GM12878 (cell line): ENCODE results near the gene N4BP3.

Experiments used
- CHD2 ChIP-seq: IDR thresholded peaks from 2 replicates; pipeline ENCODE4 v1.6.1; 2011; ENCODE audit warnings: low read depth, low read length, improper control_type of control experiment, borderline replicate concordance
- CTCF ChIP-seq, 3 experiments: IDR thresholded peaks in 2 of 3; conservative IDR thresholded peaks in 1 of 3; 2 replicates each; pipeline ENCODE4 v1.5.1; 2011; ENCODE audit warnings: low read depth in 3 of 3, low read length in 3 of 3, mild to moderate bottlenecking in 3 of 3, control low read depth in 2 of 3, moderate library complexity in 2 of 3, inconsistent platforms in 1 of 3, mixed read lengths in 1 of 3; ENCODE audit not compliant: control insufficient read depth in 2 of 3, insufficient read depth in 1 of 3; ENCODE audit errors: extremely low read depth in 1 of 3
- EZH2 ChIP-seq: IDR thresholded peaks from 2 replicates; pipeline ENCODE4 v1.6.1; 2012; ENCODE audit warnings: low read depth, mild to moderate bottlenecking, control low read depth, inconsistent platforms, low read length, borderline replicate concordance; ENCODE audit not compliant: control insufficient read depth
- JUND ChIP-seq: IDR thresholded peaks from 2 replicates; pipeline ENCODE4 v1.6.1; 2012; ENCODE audit warnings: low read depth, mild to moderate bottlenecking, low read length, improper control_type of control experiment, moderate library complexity
- MAX ChIP-seq: IDR thresholded peaks from 2 replicates; pipeline ENCODE4 v1.6.1; 2012; ENCODE audit warnings: low read depth, low read length, improper control_type of control experiment
- MXI1 ChIP-seq: fragments of 150-350 bp; IDR thresholded peaks from 2 replicates; pipeline ENCODE4 v1.6.1; 2011; ENCODE audit warnings: low read depth, mild to moderate bottlenecking, inconsistent platforms, low read length, improper control_type of control experiment
- NR2C2 ChIP-seq: IDR thresholded peaks from 2 replicates; pipeline ENCODE4 v1.6.1; 2011; ENCODE audit warnings: borderline replicate concordance, low read depth; ENCODE audit not compliant: control insufficient read depth, insufficient read length
- POLR2A ChIP-seq: IDR thresholded peaks from 2 replicates; pipeline ENCODE4 v1.6.1; 2011; ENCODE audit warnings: low read depth, mild to moderate bottlenecking, low read length
- RFX5 ChIP-seq: IDR thresholded peaks from 2 replicates; pipeline ENCODE4 v1.6.1; 2011; ENCODE audit warnings: low read depth, low read length, improper control_type of control experiment
- ZBTB33 ChIP-seq: fragments of 450-650 bp; IDR thresholded peaks from 2 replicates; pipeline ENCODE4 v1.6.1; 2017; ENCODE audit warnings: mild to moderate bottlenecking
- ZNF274 ChIP-seq: IDR thresholded peaks from one replicate; pipeline ENCODE4 v1.8.0; 2011; ENCODE audit not compliant: insufficient read length, insufficient read depth

- TF ChIP-seq POLR2A, result no peak
- no peak for TF ChIP-seq CHD2
- no peak for TF ChIP-seq CTCF (IDR thresholded peaks at IDR 0.05 in 2 of 3, conservative IDR thresholded peaks at IDR 0.05 in 1 of 3; ENCODE audit: control insufficient read depth in 2 of 3, extremely low read depth in 1 of 3, insufficient read depth in 1 of 3, low read depth in 3 of 3, low read length in 3 of 3)
- no peak for TF ChIP-seq MXI1
- no peak for TF ChIP-seq ZBTB33
- TF ChIP-seq MAX, result no peak
- TF ChIP-seq RFX5, result no peak
- TF ChIP-seq EZH2, result no peak
- TF ChIP-seq NR2C2, result no peak
- TF ChIP-seq JUND, result no peak
- TF ChIP-seq ZNF274, result no peak
Measured at GRCh38 chr5:178125253-178125906, 12.0 kb downstream of the N4BP3 start.
